ENCODE data around the gene TMEM163. TPM values are rescaled to one million over a fixed set of nuclear protein-coding genes. Genes with fewer than 3 reads are reported as not detected.

Gene TMEM163
- 0.06 to 0.09 TPM (median 0.07 TPM) in 4 of 5 replicates, not detected in the other for total RNA-seq (2022; extraction: Qiagen RNA extraction)

GRCh38 chr2:134718817-134719814 is at the start of gene TMEM163:
TMEM163 (minus strand) TSS chr2:134719000.

Other genes starting within 250 kb of the TMEM163 start
- not detected in 5 replicates for gene ACMSD, start 119.6 kb upstream of the TMEM163 start, total RNA-seq (2022; extraction: Qiagen RNA extraction)
- gene CCNT2, start 199.8 kb upstream of the TMEM163 start, total RNA-seq (2022; extraction: Qiagen RNA extraction): 6.6 to 11.9 TPM (median 9.5 TPM) in 5 replicates